ENCODE measurements around the gene DLEC1.

Gene DLEC1

GRCh38 chr3:38117163-38117716 is 78.2 kb downstream of the DLEC1 start:
- H3K36me3 ChIP-seq (ENCODE audit: low read length) = no peaks in the 10 kb centered on the region
- no peaks in the 10 kb centered on the region for H3F3A ChIP-seq (ENCODE audit: insufficient read depth)
- H3K27ac ChIP-seq (ENCODE audit: low read depth, low read length) = no peak overlapping the region
- no peaks in the 10 kb centered on the region for H3K79me2 ChIP-seq (ENCODE audit: insufficient read depth, low read length)
- H3K9ac ChIP-seq (ENCODE audit: low read length) = no peak overlapping the region
- H3K9me3 ChIP-seq (ENCODE audit: insufficient read depth, low read length) = no peaks in the 10 kb centered on the region
- H3K4me2 ChIP-seq (ENCODE audit: low read depth, low read length, poor library complexity, severe bottlenecking) = no peak overlapping the region
- no peaks in the 10 kb centered on the region for H3K9me2 ChIP-seq (replicated peaks; ENCODE audit: insufficient read depth, low read length)
- H4K20me1 ChIP-seq (ENCODE audit: low read depth, low read length) = no peaks in the 10 kb centered on the region
- no peak overlapping the region for H2AFZ ChIP-seq (ENCODE audit: low read depth, low read length, severe bottlenecking)
- no peaks in the 10 kb centered on the region for H3K27me3 ChIP-seq (ENCODE audit: low read length)
- TF ChIP-seq EZH2phosphoT487 (conservative IDR thresholded peaks at IDR 0.05; ENCODE audit: low read length) = no peak
- TF ChIP-seq CTCF (IDR thresholded peaks at IDR 0.05; ENCODE audit: insufficient read depth, low read length, poor library complexity, severe bottlenecking) = no peak
- no peak overlapping the region for H3K4me3 ChIP-seq (ENCODE audit: insufficient read depth, low read length, poor library complexity, severe bottlenecking)

GRCh38 chr3:38117748-38118420 is 78.9 kb downstream of the DLEC1 start:
- Histone ChIP-seq H3K27ac (ENCODE audit: low read depth, low read length) (no peak overlapping the region), H3K36me3 (ENCODE audit: low read length) (no peaks in the 10 kb centered on the region), H3K9ac (ENCODE audit: low read length) (no peak overlapping the region)

GRCh38 chr3:38118421-38119247 is 79.6 kb downstream of the DLEC1 start:
- Histone ChIP-seq H3K4me2 (ENCODE audit: low read depth, low read length, poor library complexity, severe bottlenecking) (no peak overlapping the region), H3F3A (ENCODE audit: insufficient read depth) (no peaks in the 10 kb centered on the region), H3K4me3 (ENCODE audit: insufficient read depth, low read length, poor library complexity, severe bottlenecking) (no peak overlapping the region), H4K20me1 (ENCODE audit: low read depth, low read length) (no peaks in the 10 kb centered on the region), H3K36me3 (ENCODE audit: low read length) (no peaks in the 10 kb centered on the region), H3K79me2 (ENCODE audit: insufficient read depth, low read length) (no peaks in the 10 kb centered on the region), H3K9me3 (ENCODE audit: insufficient read depth, low read length) (no peaks in the 10 kb centered on the region), H3K27me3 (ENCODE audit: low read length) (no peaks in the 10 kb centered on the region), H3K9ac (ENCODE audit: low read length) (no peak overlapping the region), H3K27ac (ENCODE audit: low read depth, low read length) (no peak overlapping the region), H2AFZ (ENCODE audit: low read depth, low read length, severe bottlenecking) (no peak overlapping the region), H3K9me2 (replicated peaks; ENCODE audit: insufficient read depth, low read length) (no peaks in the 10 kb centered on the region)
- no peak for TF ChIP-seq CTCF (IDR thresholded peaks at IDR 0.05; ENCODE audit: insufficient read depth, low read length, poor library complexity, severe bottlenecking)
- no peak for TF ChIP-seq EZH2phosphoT487 (conservative IDR thresholded peaks at IDR 0.05; ENCODE audit: low read length)

More at GRCh38 chr3:38117748-38118420, 78.9 kb downstream of the DLEC1 start:
- no peaks in the 10 kb centered on the region for H3K27me3 ChIP-seq (ENCODE audit: low read length)
- peak; percentile 80 for TF ChIP-seq CTCF (IDR thresholded peaks at IDR 0.05; ENCODE audit: insufficient read depth, low read length, poor library complexity, severe bottlenecking)
- no peak for TF ChIP-seq EZH2phosphoT487 (conservative IDR thresholded peaks at IDR 0.05; ENCODE audit: low read length)
- H4K20me1 ChIP-seq (ENCODE audit: low read depth, low read length) = no peaks in the 10 kb centered on the region
- no peaks in the 10 kb centered on the region for H3F3A ChIP-seq (ENCODE audit: insufficient read depth)
- no peaks in the 10 kb centered on the region for H3K9me2 ChIP-seq (replicated peaks; ENCODE audit: insufficient read depth, low read length)
- no peak overlapping the region for H2AFZ ChIP-seq (ENCODE audit: low read depth, low read length, severe bottlenecking)
- H3K79me2 ChIP-seq (ENCODE audit: insufficient read depth, low read length) = no peaks in the 10 kb centered on the region
- H3K9me3 ChIP-seq (ENCODE audit: insufficient read depth, low read length) = no peaks in the 10 kb centered on the region
- no peak overlapping the region for H3K4me2 ChIP-seq (ENCODE audit: low read depth, low read length, poor library complexity, severe bottlenecking)
- H3K4me3 ChIP-seq (ENCODE audit: insufficient read depth, low read length, poor library complexity, severe bottlenecking) = no peak overlapping the region

Data from SU-DHL-6 (cell line).